GM12872 (cell line): Measurements from ENCODE around the gene SPPL2A.

Source experiments
- CTCF ChIP-seq: IDR thresholded peaks from 3 replicates; pipeline ENCODE4 v1.5.1; 2011; ENCODE audit warnings: low read depth, mild to moderate bottlenecking, low read length, moderate library complexity; ENCODE audit not compliant: insufficient read depth

SPPL2A gene

GRCh38 chr15:50655555-50655954 lies 110.0 kb downstream of the SPPL2A start:
- no peak for TF ChIP-seq CTCF

DNA sequence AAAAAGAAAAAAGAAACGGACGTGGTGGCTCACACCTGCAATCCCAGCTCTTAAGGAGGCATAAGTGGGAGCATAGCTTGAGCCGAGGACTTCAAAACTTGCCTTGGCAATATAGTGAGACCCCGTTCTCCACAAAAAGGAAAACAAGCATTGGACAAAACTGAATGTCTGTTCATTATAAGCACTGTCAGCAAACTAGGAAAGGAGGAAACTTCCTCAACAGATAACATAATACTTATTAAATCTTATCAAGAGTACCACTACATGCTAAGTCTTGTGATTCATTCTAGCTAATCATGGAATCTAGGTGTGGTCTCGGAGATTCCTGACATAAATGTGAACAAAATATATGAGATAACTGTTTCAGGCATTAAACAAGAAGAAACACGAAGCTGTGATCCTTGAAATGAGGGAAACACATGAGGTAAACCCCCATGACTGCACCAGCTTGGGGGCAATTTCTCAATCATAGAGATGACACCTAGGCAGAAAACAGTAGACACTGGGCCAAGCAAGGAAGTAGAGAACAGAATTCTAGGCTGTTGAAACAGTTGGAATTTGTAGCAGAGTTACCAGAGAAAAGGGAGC lies 112.3 kb downstream of the SPPL2A start:
- TF ChIP-seq CTCF, result no peak

DNA sequence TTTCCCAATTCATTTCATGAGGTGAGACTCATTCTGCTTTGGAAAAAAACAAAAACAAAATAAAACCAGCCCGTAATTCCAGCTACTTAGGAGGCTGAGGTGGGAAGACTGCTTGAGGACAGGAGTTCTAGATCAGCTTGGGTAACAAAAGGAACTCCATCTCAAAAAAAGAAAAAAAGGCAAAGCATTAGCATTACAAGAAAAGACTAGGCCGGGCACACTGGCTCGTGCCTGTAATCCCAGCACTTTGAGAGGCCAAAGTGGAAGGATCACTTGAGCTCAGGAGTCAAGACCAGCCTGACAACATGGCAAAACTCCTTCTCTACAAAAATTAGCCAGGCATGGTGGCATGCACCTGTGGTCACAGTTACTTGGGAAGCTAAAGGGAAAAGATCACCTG lies 112.8 kb downstream of the SPPL2A start:
- TF ChIP-seq CTCF, result no peak
